Keratinocyte (primary cell): ENCODE results near the gene SCGB2A2. TPM values are rescaled to one million over a fixed set of nuclear protein-coding genes. Genes with fewer than 3 reads are reported as not detected.

Experiments used
- DNase-seq: peaks from one replicate; pipeline ENCODE4 v3.0.0-alpha.2; 2011; ENCODE audit warnings: low read depth, missing footprints, low spot score
- FAIRE-seq: peaks from 2 replicates; lab custom pipeline; 2011; peaks lifted over from hg19 to GRCh38; lab: Jason Lieb, UNC
- H2AFZ ChIP-seq: 2 replicates; pipeline ENCODE4 v1.6.0; 2012; ENCODE audit warnings: low read length, control low read depth, inconsistent platforms; ENCODE audit not compliant: control insufficient read depth
- H3K27ac ChIP-seq: 2 replicates; pipeline ENCODE4 v1.5.1; 2011; ENCODE audit warnings: low read length; ENCODE audit not compliant: control insufficient read depth, insufficient read depth
- H3K27me3 ChIP-seq: 3 replicates; pipeline ENCODE4 v1.6.0; 2011; ENCODE audit warnings: low read length; ENCODE audit not compliant: control insufficient read depth, insufficient read depth; ENCODE audit errors: extremely low read depth
- H3K36me3 ChIP-seq, 2 experiments: 2 replicates in 1 of 2; 3 replicates in 1 of 2; pipeline ENCODE4 v1.5.1; 2011; ENCODE audit warnings: low read length in 2 of 2, mild to moderate bottlenecking in 1 of 2; ENCODE audit not compliant: control insufficient read depth in 2 of 2, insufficient read depth in 2 of 2; ENCODE audit errors: extremely low read depth in 1 of 2
- H3K4me1 ChIP-seq: 3 replicates; pipeline ENCODE4 v1.5.1; 2011; ENCODE audit warnings: low read length; ENCODE audit not compliant: control insufficient read depth, insufficient read depth; ENCODE audit errors: extremely low read depth
- H3K4me2 ChIP-seq: 3 replicates; pipeline ENCODE4 v1.6.0; 2011; ENCODE audit warnings: low read depth, low read length; ENCODE audit not compliant: control insufficient read depth, insufficient read depth; ENCODE audit errors: extremely low read depth
- H3K4me3 ChIP-seq, 3 experiments: fragments of 200-600 bp in 1 of 3; sonication (generic) in 1 of 3; 2 replicates in 2 of 3; 3 replicates in 1 of 3; pipeline ENCODE4 v1.5.1; 2011 to 2016; ENCODE audit warnings: low read length in 3 of 3, mild to moderate bottlenecking in 3 of 3, control low read depth in 2 of 3, inconsistent platforms in 1 of 3, low read depth in 1 of 3, mixed read lengths in 1 of 3, mixed run types in 1 of 3, moderate library complexity in 1 of 3; ENCODE audit not compliant: control insufficient read depth in 2 of 3, insufficient read depth in 2 of 3; ENCODE audit errors: extremely low read depth in 1 of 3
- H3K79me2 ChIP-seq: 2 replicates; pipeline ENCODE4 v1.6.0; 2012; ENCODE audit warnings: low read length; ENCODE audit not compliant: control insufficient read depth, insufficient read depth
- H3K9ac ChIP-seq: 3 replicates; pipeline ENCODE4 v1.6.0; 2011; ENCODE audit warnings: low read length; ENCODE audit not compliant: control insufficient read depth, insufficient read depth; ENCODE audit errors: extremely low read depth
- H3K9me1 ChIP-seq: 3 replicates; pipeline ENCODE4 v1.6.0; 2011; ENCODE audit warnings: low read length; ENCODE audit not compliant: control insufficient read depth, insufficient read depth; ENCODE audit errors: extremely low read depth
- H3K9me3 ChIP-seq: 2 replicates; pipeline ENCODE4 v1.5.1; 2012; ENCODE audit warnings: low read depth, low read length; ENCODE audit not compliant: control insufficient read depth
- H4K20me1 ChIP-seq: 3 replicates; pipeline ENCODE4 v1.6.0; 2011; ENCODE audit warnings: low read length; ENCODE audit not compliant: control insufficient read depth, insufficient read depth; ENCODE audit errors: extremely low read depth
- EZH2 ChIP-seq: IDR thresholded peaks from one replicate; pipeline ENCODE4 v1.6.1; 2012; ENCODE audit warnings: inconsistent platforms, mild to moderate bottlenecking, low read length, moderate library complexity
- dilution Hi-C: fragments of 300-500 bp; cut with MboI; formaldehyde crosslinking; loops from one replicate; pipeline ENCODE4 v1.7.0; 2020; ENCODE audit warnings: low sequenced_read_pairs; ENCODE audit not compliant: extremely low pct_ligation_motif_present
- polyA plus RNA-seq, 5 experiments: library from polyadenylated mRNA; depleted of rRNA in 3 of 5; stranded (reverse) in 3 of 5; stranded (forward) in 1 of 5; unstranded in 1 of 5; fragments of >200 nt; gene quantifications; 1 replicate in 1 of 5; 2 replicates in 3 of 5; 3 replicates in 1 of 5; pipeline versions ENCODE4 v1.2.1 to v1.2.3, GENCODE V29; 2011 to 2012; ENCODE audit warnings: missing spikeins in 2 of 5, low read depth in 1 of 5, low replicate concordance in 1 of 5
- TF ChIP-seq, protein P1 (sequence below), 3 experiments: IDR thresholded peaks in 1 of 3; conservative IDR thresholded peaks in 1 of 3; optimal IDR thresholded peaks in 1 of 3; 2 replicates in 2 of 3; 3 replicates in 1 of 3; pipeline versions ENCODE3 to v1.5.1; 2011; ENCODE audit warnings: low read length in 3 of 3, mild to moderate bottlenecking in 3 of 3, moderate library complexity in 2 of 3, control low read depth in 1 of 3, inconsistent platforms in 1 of 3; ENCODE audit not compliant: insufficient read depth in 2 of 3; ENCODE audit errors: extremely low read depth in 1 of 3

SCGB2A2 gene
- polyA plus RNA-seq, 1 donor (not counting 4 experiments of a cell fraction or from before 2014, with no cell fraction given) = not detected

- Histone ChIP-seq H3K4me2 (no peak overlapping the region), H3K9ac (no peak overlapping the region), H3K4me1 (no peaks in the 10 kb centered on the region), H2AFZ (no peak overlapping the region), H3K9me1 (no peaks in the 10 kb centered on the region), H3K27me3 (peaks cover 5% of the 10 kb centered on the region), H3K79me2 (no peaks in the 10 kb centered on the region), H3K4me3 (no peak overlapping the region), H3K27ac (no peak overlapping the region), H3K9me3 (no peaks in the 10 kb centered on the region), H3K36me3 (no peaks in the 10 kb centered on the region), H4K20me1 (no peaks in the 10 kb centered on the region)
- dilution Hi-C loops = no loop called here
- TF ChIP-seq, protein P1, sequence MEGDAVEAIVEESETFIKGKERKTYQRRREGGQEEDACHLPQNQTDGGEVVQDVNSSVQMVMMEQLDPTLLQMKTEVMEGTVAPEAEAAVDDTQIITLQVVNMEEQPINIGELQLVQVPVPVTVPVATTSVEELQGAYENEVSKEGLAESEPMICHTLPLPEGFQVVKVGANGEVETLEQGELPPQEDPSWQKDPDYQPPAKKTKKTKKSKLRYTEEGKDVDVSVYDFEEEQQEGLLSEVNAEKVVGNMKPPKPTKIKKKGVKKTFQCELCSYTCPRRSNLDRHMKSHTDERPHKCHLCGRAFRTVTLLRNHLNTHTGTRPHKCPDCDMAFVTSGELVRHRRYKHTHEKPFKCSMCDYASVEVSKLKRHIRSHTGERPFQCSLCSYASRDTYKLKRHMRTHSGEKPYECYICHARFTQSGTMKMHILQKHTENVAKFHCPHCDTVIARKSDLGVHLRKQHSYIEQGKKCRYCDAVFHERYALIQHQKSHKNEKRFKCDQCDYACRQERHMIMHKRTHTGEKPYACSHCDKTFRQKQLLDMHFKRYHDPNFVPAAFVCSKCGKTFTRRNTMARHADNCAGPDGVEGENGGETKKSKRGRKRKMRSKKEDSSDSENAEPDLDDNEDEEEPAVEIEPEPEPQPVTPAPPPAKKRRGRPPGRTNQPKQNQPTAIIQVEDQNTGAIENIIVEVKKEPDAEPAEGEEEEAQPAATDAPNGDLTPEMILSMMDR (optimal IDR thresholded peaks at IDR 0.05 in 1 of 3, IDR thresholded peaks at IDR 0.05 in 1 of 3, conservative IDR thresholded peaks at IDR 0.05 in 1 of 3; ENCODE audit: extremely low read depth in 1 of 3, insufficient read depth in 2 of 3, low read length in 3 of 3) = no peak
- no peak for TF ChIP-seq EZH2
- DNase-seq = no peak
- no peak for FAIRE-seq
Observed at GRCh38 chr11:62273284-62273683, 3.3 kb downstream of the SCGB2A2 start.

DNA sequence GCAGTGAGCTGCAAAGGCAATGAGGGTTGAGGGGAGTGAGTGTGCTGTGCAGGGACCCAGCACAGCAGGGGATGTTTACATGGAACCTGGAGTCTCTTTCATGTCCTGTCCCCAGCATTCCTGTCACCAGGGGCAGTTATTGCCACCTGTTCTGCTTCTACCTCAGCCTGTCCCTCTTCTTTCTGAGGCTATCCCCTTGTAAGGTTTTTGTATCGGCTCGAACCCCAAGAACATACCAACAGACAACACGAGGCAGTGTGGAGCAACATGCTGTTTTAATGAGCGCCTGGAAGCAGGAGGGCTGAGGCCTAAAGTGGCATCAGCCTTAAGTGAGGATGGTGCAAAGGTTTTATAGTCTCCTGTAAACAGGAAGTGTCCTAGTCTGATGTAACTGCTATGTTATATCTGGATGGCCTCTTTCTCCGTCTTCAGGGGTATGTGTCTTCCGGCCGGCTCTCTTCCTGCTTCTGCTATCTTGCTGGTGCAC lies 3.9 kb downstream of the SCGB2A2 start:
- no peaks in the 10 kb centered on the region for H3K4me1 ChIP-seq
- dilution Hi-C loops = no loop called here
- no peak overlapping the region for H3K4me3 ChIP-seq
- H3K9me3 ChIP-seq = no peaks in the 10 kb centered on the region
- no peaks in the 10 kb centered on the region for H3K79me2 ChIP-seq
- FAIRE-seq (no peak), DNase-seq (no peak)
- H2AFZ ChIP-seq = no peak overlapping the region
- no peak overlapping the region for H3K27ac ChIP-seq
- no peaks in the 10 kb centered on the region for H3K36me3 ChIP-seq
- no peak overlapping the region for H3K9ac ChIP-seq
- no peaks in the 10 kb centered on the region for H3K9me1 ChIP-seq
- H4K20me1 ChIP-seq = no peaks in the 10 kb centered on the region
- peaks cover 5% of the 10 kb centered on the region for H3K27me3 ChIP-seq
- no peak for TF ChIP-seq EZH2
- TF ChIP-seq, protein P1 (optimal IDR thresholded peaks at IDR 0.05 in 1 of 3, IDR thresholded peaks at IDR 0.05 in 1 of 3, conservative IDR thresholded peaks at IDR 0.05 in 1 of 3; ENCODE audit: extremely low read depth in 1 of 3, insufficient read depth in 2 of 3, low read length in 3 of 3) = no peak
- no peak overlapping the region for H3K4me2 ChIP-seq
